HL-60 (cell line): ENCODE data around the gene SLC25A11.

ENCODE experiments used
- DNase-seq, 2 experiments: peaks; one replicate each; pipeline ENCODE4 v3.0.0-alpha.2; 2010 to 2020; ENCODE audit warnings: low read depth in 1 of 2, low spot score in 1 of 2
- H3K27ac ChIP-seq: fragments of 250-450 bp; sonication (Bioruptor Pico); replicated peaks from 2 replicates; pipeline ENCODE4 v1.5.1; 2020; ENCODE audit warnings: mild to moderate bottlenecking, moderate library complexity
- H3K27me3 ChIP-seq: fragments of 250-450 bp; sonication (Bioruptor Pico); 2 replicates; pipeline ENCODE4 v1.5.1; 2021; ENCODE audit warnings: mild to moderate bottlenecking, moderate library complexity; ENCODE audit not compliant: insufficient read depth, poor library complexity, severe bottlenecking
- H3K4me3 ChIP-seq: replicated peaks from 2 replicates; pipeline ENCODE4 v1.5.1; 2011; ENCODE audit warnings: mild to moderate bottlenecking, control low read depth, low read length; ENCODE audit not compliant: insufficient read depth
- CTCF ChIP-seq: IDR thresholded peaks from one replicate; pipeline ENCODE4 v1.5.1; 2011; ENCODE audit warnings: low read length, control low read depth, inconsistent platforms; ENCODE audit not compliant: insufficient read depth
- GABPA ChIP-seq: IDR thresholded peaks from 2 replicates; pipeline ENCODE4 v1.6.1; 2012; ENCODE audit warnings: low read depth
- POLR2AphosphoS5 ChIP-seq: IDR thresholded peaks from 2 replicates; pipeline ENCODE4 v1.6.1; 2012; ENCODE audit warnings: low read depth
- REST ChIP-seq: IDR thresholded peaks from 2 replicates; pipeline ENCODE4 v1.6.1; 2012; ENCODE audit warnings: low read depth; ENCODE audit not compliant: insufficient replicate concordance
- SPI1 ChIP-seq: IDR thresholded peaks from 2 replicates; pipeline ENCODE4 v1.6.1; 2012; ENCODE audit warnings: low read depth, mild to moderate bottlenecking, borderline replicate concordance

The SLC25A11 gene

GRCh38 chr17:4893721-4894560, 45.9 kb downstream of the SLC25A11 start:
- Histone ChIP-seq H3K27ac (no peak overlapping the region), H3K27me3 (no peaks in the 10 kb centered on the region), H3K4me3 (no peak overlapping the region)
- TF ChIP-seq GABPA (no peak), CTCF (no peak), SPI1 (no peak), POLR2AphosphoS5 (no peak), REST (no peak)
- DNase-seq: no peak

- no peaks in the 10 kb centered on the region for H3K27me3 ChIP-seq
- no peak overlapping the region for H3K4me3 ChIP-seq
- no peak for TF ChIP-seq REST
- TF ChIP-seq SPI1: no peak
- TF ChIP-seq GABPA: no peak
- TF ChIP-seq CTCF: no peak
- TF ChIP-seq POLR2AphosphoS5: no peak
- DNase-seq: no peak
- no peak overlapping the region for H3K27ac ChIP-seq
Observed at GRCh38 chr17:4893272-4893671, 46.6 kb downstream of the SLC25A11 start.

GRCh38 chr17:4892499-4893221, 47.2 kb downstream of the SLC25A11 start:
- DNase-seq: no peak
- no peaks in the 10 kb centered on the region for H3K27me3 ChIP-seq
- H3K27ac ChIP-seq: no peak overlapping the region
- no peak overlapping the region for H3K4me3 ChIP-seq
- TF ChIP-seq POLR2AphosphoS5 (no peak), SPI1 (no peak)
